HG02759 (cell line): ENCODE data around the gene DRC7.

ENCODE experiments used
- ATAC-seq: cut with Tn5 transposase; IDR thresholded peaks from one replicate; pipeline ENCODE4 v1.9.1; 2021; ENCODE audit warnings: mild to moderate bottlenecking, moderate library complexity; ENCODE audit not compliant: unreplicated experiment

The DRC7 gene

GRCh38 chr16:57781349-57781740, 86.7 kb downstream of the DRC7 start:
- ATAC-seq = no peak
